Progenitor cell of endocrine pancreas (in vitro differentiated cells): ENCODE measurements around the gene TNF. TPM values are rescaled to one million over a fixed set of nuclear protein-coding genes. Genes with fewer than 3 reads are reported as not detected.

ENCODE experiments used
- DNase-seq: peaks from one replicate; pipeline ENCODE4 v3.0.0; 2021; ENCODE audit warnings: low spot score; ENCODE audit not compliant: unreplicated experiment
- H3K27ac Mint-ChIP-seq: 2 replicates; pipeline ENCODE4 v1.8.0; 2021; ENCODE audit warnings: mild to moderate bottlenecking, moderate library complexity, mixed read lengths
- H3K27me3 Mint-ChIP-seq: 2 replicates; pipeline ENCODE4 v1.8.0; 2021; ENCODE audit warnings: mixed read lengths
- H3K36me3 Mint-ChIP-seq: 2 replicates; pipeline ENCODE4 v1.8.0; 2022; ENCODE audit warnings: mixed read lengths; ENCODE audit not compliant: insufficient read depth
- H3K4me1 Mint-ChIP-seq: 2 replicates; pipeline ENCODE4 v1.8.0; 2021; ENCODE audit warnings: low read depth, mixed read lengths
- H3K4me3 Mint-ChIP-seq: 2 replicates; pipeline ENCODE4 v1.8.0; 2021; ENCODE audit warnings: low read depth, mild to moderate bottlenecking, moderate library complexity, mixed read lengths
- H3K9me3 Mint-ChIP-seq: 2 replicates; pipeline ENCODE4 v1.8.0; 2021; ENCODE audit warnings: low read depth, mixed read lengths
- long read RNA-seq: library from polyadenylated mRNA; unstranded; transcript quantifications from one replicate; pipeline ENCODE4 v2.0.0, GENCODE V29; 2020
- total RNA-seq: library from RNA; stranded (reverse); gene quantifications from 2 replicates; pipeline ENCODE4 v1.2.1, GENCODE V29; 2021
- TF ChIP-seq, protein P1 (sequence below): fragments of 200-600 bp; sonication (generic); IDR thresholded peaks from one replicate; pipeline ENCODE4 v1.5.0; 2021; ENCODE audit warnings: antibody characterized with exemption, mild to moderate bottlenecking; ENCODE audit not compliant: unreplicated experiment

The TNF gene
- total RNA-seq, result not detected in 2 replicates
- long read RNA-seq, result 0 reads

DNA sequence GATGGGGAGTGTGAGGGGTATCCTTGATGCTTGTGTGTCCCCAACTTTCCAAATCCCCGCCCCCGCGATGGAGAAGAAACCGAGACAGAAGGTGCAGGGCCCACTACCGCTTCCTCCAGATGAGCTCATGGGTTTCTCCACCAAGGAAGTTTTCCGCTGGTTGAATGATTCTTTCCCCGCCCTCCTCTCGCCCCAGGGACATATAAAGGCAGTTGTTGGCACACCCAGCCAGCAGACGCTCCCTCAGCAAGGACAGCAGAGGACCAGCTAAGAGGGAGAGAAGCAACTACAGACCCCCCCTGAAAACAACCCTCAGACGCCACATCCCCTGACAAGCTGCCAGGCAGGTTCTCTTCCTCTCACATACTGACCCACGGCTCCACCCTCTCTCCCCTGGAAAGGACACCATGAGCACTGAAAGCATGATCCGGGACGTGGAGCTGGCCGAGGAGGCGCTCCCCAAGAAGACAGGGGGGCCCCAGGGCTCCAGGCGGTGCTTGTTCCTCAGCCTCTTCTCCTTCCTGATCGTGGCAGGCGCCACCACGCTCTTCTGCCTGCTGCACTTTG lies at the start of gene TNF:
TSS of gene TNF (plus strand) at position 231 of the 567 bp plus-strand sequence. CDS start at position 408, 177 bp downstream.
- DNase-seq, result no peak
- no peaks in the 10 kb centered on the region for H3K4me1 Mint-ChIP-seq
- no peak within 1 kb of the TSS for H3K27ac Mint-ChIP-seq
- H3K9me3 Mint-ChIP-seq, result no peaks in the 10 kb centered on the region
- TF ChIP-seq, protein P1, sequence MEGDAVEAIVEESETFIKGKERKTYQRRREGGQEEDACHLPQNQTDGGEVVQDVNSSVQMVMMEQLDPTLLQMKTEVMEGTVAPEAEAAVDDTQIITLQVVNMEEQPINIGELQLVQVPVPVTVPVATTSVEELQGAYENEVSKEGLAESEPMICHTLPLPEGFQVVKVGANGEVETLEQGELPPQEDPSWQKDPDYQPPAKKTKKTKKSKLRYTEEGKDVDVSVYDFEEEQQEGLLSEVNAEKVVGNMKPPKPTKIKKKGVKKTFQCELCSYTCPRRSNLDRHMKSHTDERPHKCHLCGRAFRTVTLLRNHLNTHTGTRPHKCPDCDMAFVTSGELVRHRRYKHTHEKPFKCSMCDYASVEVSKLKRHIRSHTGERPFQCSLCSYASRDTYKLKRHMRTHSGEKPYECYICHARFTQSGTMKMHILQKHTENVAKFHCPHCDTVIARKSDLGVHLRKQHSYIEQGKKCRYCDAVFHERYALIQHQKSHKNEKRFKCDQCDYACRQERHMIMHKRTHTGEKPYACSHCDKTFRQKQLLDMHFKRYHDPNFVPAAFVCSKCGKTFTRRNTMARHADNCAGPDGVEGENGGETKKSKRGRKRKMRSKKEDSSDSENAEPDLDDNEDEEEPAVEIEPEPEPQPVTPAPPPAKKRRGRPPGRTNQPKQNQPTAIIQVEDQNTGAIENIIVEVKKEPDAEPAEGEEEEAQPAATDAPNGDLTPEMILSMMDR, result no peak
- no peaks in the 10 kb centered on the region for H3K36me3 Mint-ChIP-seq
- no peak within 1 kb of the TSS for H3K4me3 Mint-ChIP-seq
- H3K27me3 Mint-ChIP-seq, result peaks cover 51% of the 10 kb centered on the region

GRCh38 chr6:31525932-31526591 lies 49.3 kb upstream of the TNF start:
- no peak overlapping the region for H3K27ac Mint-ChIP-seq
- peaks cover 4% of the 10 kb centered on the region for H3K27me3 Mint-ChIP-seq
- no peaks in the 10 kb centered on the region for H3K9me3 Mint-ChIP-seq
- no peak overlapping the region for H3K4me3 Mint-ChIP-seq
- no peak for DNase-seq
- TF ChIP-seq, protein P1, result no peak
- peaks cover 10% of the 10 kb centered on the region for H3K36me3 Mint-ChIP-seq
- peaks cover 8% of the 10 kb centered on the region for H3K4me1 Mint-ChIP-seq

GRCh38 chr6:31528307-31528777 lies 47.0 kb upstream of the TNF start:
- TF ChIP-seq, protein P1, result no peak
- Mint-ChIP-seq H3K27me3 (no peaks in the 10 kb centered on the region), H3K9me3 (no peaks in the 10 kb centered on the region), H3K27ac (peak overlapping the region; percentile 45), H3K4me1 (peaks cover 8% of the 10 kb centered on the region), H3K4me3 (no peak overlapping the region), H3K36me3 (peaks cover 18% of the 10 kb centered on the region)
- DNase-seq, result no peak

DNA sequence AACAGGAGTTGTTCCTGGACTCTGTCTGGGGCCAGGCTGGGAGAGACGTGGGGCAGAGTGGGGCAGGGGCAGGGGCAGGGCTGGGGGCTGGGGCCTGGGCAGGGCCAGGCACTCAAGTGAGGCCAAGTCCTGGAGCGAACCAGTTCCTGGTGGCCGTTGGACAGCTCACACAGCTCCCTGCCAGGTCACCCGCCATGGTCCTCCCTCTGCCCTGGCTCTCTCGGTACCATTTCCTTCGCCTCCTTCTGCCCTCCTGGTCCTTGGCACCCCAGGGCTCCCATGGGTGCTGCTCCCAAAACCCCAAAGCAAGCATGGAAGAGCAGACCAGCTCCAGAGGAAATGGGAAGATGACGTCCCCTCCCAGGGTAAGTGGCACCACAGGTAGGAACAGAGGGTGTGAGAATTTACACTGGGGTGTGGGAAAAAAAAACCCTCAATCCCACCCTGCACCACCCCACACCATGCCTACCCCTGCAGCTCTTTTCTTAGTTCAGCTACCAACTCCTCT lies 46.5 kb upstream of the TNF start, which contains the start of gene MCCD1:
TSS of gene MCCD1 (plus strand) at position 142 of the 508 bp plus-strand sequence. CDS start at position 195, 53 bp downstream.
- H3K27me3 Mint-ChIP-seq, result no peaks in the 10 kb centered on the region
- H3K4me3 Mint-ChIP-seq, result no peak within 1 kb of the TSS
- H3K36me3 Mint-ChIP-seq, result peaks cover 18% of the 10 kb centered on the region
- no peaks in the 10 kb centered on the region for H3K9me3 Mint-ChIP-seq
- no peak for DNase-seq
- TF ChIP-seq, protein P1, result no peak
- peaks cover 8% of the 10 kb centered on the region for H3K4me1 Mint-ChIP-seq
- H3K27ac Mint-ChIP-seq, result peak within 1 kb of the TSS; percentile 76

- DNase-seq, result no peak
- peaks cover 18% of the 10 kb centered on the region for H3K36me3 Mint-ChIP-seq
- TF ChIP-seq, protein P1, result no peak
Observed at GRCh38 chr6:31529329-31530150, 45.8 kb upstream of the TNF start.

More at GRCh38 chr6:31529329-31530150, 45.8 kb upstream of the TNF start:
- Mint-ChIP-seq H3K27ac (peak overlapping the region; percentile 49), H3K9me3 (no peaks in the 10 kb centered on the region), H3K4me1 (peaks cover 8% of the 10 kb centered on the region), H3K4me3 (no peak overlapping the region), H3K27me3 (no peaks in the 10 kb centered on the region)
